Measurements from ENCODE around the gene FHOD3.
"Not testable (repeated sequence)": the region's sequence is repeated elsewhere in the genome, so short reads cannot be mapped to it uniquely, and the experiment has no call there.

Gene FHOD3

GRCh38 chr18:36777566-36777965, 480.1 kb downstream of the FHOD3 start:
- no peak for DNase-seq (ENCODE audit: low read depth, low spot score)

GRCh38 chr18:36780748-36781147, 483.2 kb downstream of the FHOD3 start:
- no peak for DNase-seq (ENCODE audit: low read depth, low spot score)

GRCh38 chr18:36782710-36783109, 485.2 kb downstream of the FHOD3 start:
- no peak for DNase-seq (ENCODE audit: low read depth, low spot score)

- DNase-seq (ENCODE audit: low read depth, low spot score) = no peak
These were observed 486.3 kb downstream of the FHOD3 start for GRCh38 chr18:36783792-36784191.

GRCh38 chr18:36786686-36787085, 489.2 kb downstream of the FHOD3 start:
- no peak for DNase-seq (ENCODE audit: low read depth, low spot score)

GRCh38 chr18:36792634-36793283, 495.2 kb downstream of the FHOD3 start:
- DNase-seq (ENCODE audit: low read depth, low spot score) = no peak

- no peak for DNase-seq (ENCODE audit: low read depth, low spot score)
These were observed 501.4 kb downstream of the FHOD3 start for GRCh38 chr18:36798738-36799473.

- DNase-seq (ENCODE audit: low read depth, low spot score) = no peak
These were observed 507.6 kb downstream of the FHOD3 start for GRCh38 chr18:36805105-36805504.

GRCh38 chr18:36808681-36809080, 511.2 kb downstream of the FHOD3 start:
- DNase-seq (ENCODE audit: low read depth, low spot score) = no peak

GRCh38 chr18:36809590-36810381, 512.3 kb downstream of the FHOD3 start:
- peak; percentile 4 for DNase-seq (ENCODE audit: low read depth, low spot score)

GRCh38 chr18:36811430-36811829, 513.9 kb downstream of the FHOD3 start:
- no peak for DNase-seq (ENCODE audit: low read depth, low spot score)

GRCh38 chr18:36811955-36812354, 514.4 kb downstream of the FHOD3 start:
- DNase-seq (ENCODE audit: low read depth, low spot score) = no peak

- no peak for DNase-seq (ENCODE audit: low read depth, low spot score)
These were observed 515.2 kb downstream of the FHOD3 start for GRCh38 chr18:36812678-36813077.

- DNase-seq (ENCODE audit: low read depth, low spot score) = no peak
These were observed 515.7 kb downstream of the FHOD3 start for GRCh38 chr18:36813101-36813775.

GRCh38 chr18:36813824-36814223, 516.3 kb downstream of the FHOD3 start:
- no peak for DNase-seq (ENCODE audit: low read depth, low spot score)

GRCh38 chr18:36814994-36815393, 517.5 kb downstream of the FHOD3 start:
- no peak for DNase-seq (ENCODE audit: low read depth, low spot score)

- DNase-seq (ENCODE audit: low read depth, low spot score) = not testable (repeated sequence)
These were observed 518.6 kb downstream of the FHOD3 start for GRCh38 chr18:36816096-36816495.

- DNase-seq (ENCODE audit: low read depth, low spot score) = no peak
These were observed 519.5 kb downstream of the FHOD3 start for GRCh38 chr18:36817039-36817438.

GRCh38 chr18:36818652-36819051, 521.1 kb downstream of the FHOD3 start:
- no peak for DNase-seq (ENCODE audit: low read depth, low spot score)

- no peak for DNase-seq (ENCODE audit: low read depth, low spot score)
These were observed 522.1 kb downstream of the FHOD3 start for GRCh38 chr18:36819621-36820020.

- no peak for DNase-seq (ENCODE audit: low read depth, low spot score)
These were observed 524.2 kb downstream of the FHOD3 start for GRCh38 chr18:36821681-36822080.

GRCh38 chr18:36825526-36825925, 528.0 kb downstream of the FHOD3 start:
- DNase-seq (ENCODE audit: low read depth, low spot score) = no peak
